PFSK-1 (cell line): ENCODE data around the gene NAMPT.

ENCODE experiments used
- POLR2AphosphoS5 ChIP-seq: IDR thresholded peaks from 2 replicates; pipeline ENCODE4 v1.6.1; 2012; ENCODE audit warnings: low read depth, mild to moderate bottlenecking, control low read depth, low read length, moderate library complexity
- TAF1 ChIP-seq: IDR thresholded peaks from 2 replicates; pipeline ENCODE4 v1.6.1; 2012; ENCODE audit warnings: low read length, control low read depth, borderline replicate concordance; ENCODE audit not compliant: insufficient read depth

- no peak for TF ChIP-seq POLR2AphosphoS5
- no peak for TF ChIP-seq TAF1
Observed at GRCh38 chr7:106288263-106288662, 3.5 kb upstream of the NAMPT start.
